CD4-positive, alpha-beta T cell treated with Interleukin-15 for 1 hour (primary cell): Measurements from ENCODE around the gene PSMA1.
A peak's percentile ranks its signal among the peaks of the same experiment; 100 is the strongest.
"Not testable (repeated sequence)": the region's sequence is repeated elsewhere in the genome, so short reads cannot be mapped to it uniquely, and the experiment has no call there.

Source experiments
- DNase-seq: peaks from one replicate; pipeline ENCODE4 v3.0.0-alpha.2; 2020

PSMA1 gene

DNA sequence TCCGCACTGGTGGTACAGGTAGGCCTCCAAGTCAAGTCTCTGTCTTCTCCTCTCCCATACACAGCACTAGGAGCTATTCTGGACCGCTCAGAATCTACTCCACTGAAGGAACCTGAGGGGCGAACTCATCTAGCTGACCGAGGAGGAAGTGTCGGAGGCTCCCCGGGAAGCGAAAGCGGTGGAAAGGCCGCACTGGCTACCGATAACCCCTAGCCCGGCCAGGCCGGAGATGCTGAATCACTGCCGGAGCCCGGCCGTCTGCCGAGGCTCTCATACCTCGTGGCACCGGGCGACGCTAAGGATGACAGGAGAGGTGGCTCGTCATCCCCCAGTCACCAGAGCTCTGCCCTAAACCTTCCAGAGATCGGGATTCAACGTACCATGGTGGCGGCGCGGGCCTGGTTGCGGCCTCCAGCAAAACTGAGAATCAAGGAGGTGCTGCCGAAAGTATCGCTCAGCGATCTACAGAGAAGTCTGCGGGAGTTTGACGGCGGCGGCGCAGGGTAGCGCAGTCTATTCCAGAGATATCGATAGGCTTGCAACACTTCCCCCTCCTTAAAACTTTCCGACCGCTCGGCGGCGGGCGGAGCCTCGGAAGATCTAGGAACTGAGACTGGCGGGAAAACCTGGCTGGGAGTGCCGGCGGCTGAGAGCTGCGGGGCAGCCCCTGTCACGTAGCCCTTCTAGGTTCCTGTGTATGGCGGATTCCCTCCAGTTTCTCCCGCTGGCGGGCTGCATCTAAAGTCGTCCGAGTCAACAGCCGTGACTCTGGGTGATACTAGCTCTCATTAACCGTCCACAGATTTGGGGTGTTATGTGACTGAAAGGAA is at the start of gene PSMA1:
PSMA1 (minus strand) TSS at position 470 of the 830 bp plus-strand sequence; CDS start at position 383, 87 bp downstream.
- peak; percentile 89 for DNase-seq

DNA sequence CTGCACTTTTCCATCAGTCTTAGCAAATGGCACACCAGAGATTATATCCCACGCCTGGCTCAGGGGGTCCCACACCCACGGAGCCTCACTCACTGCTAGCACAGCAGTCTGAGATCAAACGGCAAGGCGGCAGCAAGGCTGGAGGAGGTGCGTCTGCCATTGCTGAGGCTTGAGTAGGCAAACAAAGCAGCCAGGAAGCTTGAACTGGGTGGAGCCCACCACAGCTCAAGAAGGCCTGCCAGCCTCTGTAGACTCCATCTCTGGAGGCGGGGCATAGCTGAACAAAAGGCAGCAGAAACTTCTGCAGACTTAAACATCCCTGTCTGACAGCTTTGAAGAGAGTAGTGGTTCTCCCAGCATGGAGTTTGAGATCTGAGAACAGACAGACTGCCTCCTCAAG is 49.3 kb upstream of the PSMA1 start:
- peak; percentile 51 for DNase-seq

DNA sequence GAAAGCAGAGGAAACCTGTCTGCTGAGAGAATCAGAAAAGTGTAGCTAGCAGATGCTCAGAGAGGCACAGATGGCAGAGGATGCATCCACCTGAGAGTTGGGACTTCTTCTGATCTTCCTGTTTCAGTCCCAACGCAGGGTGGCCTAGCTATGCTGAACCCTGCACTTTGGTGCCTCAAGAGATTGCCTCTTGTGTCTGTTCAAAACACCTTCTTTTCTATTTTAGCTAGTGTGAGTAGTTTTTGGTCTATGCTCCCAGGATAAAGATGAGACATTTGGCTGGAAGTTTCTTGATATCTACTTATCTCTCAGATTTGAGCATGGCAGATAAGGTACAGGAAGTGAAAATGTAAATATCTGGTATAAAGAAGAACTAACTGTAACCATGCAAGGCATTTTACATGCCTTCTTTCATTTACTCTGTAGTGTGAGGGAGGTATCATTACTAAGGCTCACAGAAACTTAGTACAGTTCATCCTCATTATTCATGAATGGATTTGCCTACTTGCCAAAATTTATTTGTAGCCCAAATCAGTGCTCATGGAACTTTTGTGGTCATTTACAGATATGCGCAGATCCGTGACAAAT is 47.0 kb upstream of the PSMA1 start:
- no peak for DNase-seq

DNA sequence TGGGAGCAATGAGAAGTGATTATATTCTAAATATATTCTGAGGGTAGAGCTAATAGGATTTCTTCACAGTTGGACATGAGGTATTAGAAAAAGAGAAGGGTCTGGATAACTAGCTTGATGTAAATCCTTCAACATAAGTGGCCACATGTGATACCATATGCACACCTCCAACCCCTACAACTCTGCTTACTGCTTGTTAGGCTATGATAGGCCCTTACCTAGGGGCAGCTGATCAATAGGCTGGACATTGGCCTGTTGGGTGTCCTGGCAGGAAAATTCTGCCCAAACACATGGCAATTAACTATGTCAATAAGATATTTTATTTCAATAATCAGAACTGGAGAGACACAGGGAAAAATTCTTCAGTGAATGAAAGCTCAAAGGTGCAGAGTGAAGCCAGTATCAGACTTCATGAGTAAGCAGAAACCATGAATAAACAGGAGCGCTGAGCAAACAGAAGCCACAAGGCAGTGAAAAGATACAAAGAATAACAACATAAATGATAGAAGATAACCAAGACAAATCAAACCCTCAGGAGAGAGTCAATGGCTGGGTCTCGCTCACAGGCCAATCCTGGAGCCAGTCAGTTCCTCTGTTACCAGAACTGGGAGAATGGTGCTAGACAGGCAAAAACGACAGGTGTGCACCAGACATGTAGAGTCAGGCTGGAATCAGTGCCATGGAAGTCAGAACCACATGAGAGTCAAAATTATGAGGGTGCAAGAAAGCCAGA is 46.3 kb upstream of the PSMA1 start:
- DNase-seq, result no peak

DNA sequence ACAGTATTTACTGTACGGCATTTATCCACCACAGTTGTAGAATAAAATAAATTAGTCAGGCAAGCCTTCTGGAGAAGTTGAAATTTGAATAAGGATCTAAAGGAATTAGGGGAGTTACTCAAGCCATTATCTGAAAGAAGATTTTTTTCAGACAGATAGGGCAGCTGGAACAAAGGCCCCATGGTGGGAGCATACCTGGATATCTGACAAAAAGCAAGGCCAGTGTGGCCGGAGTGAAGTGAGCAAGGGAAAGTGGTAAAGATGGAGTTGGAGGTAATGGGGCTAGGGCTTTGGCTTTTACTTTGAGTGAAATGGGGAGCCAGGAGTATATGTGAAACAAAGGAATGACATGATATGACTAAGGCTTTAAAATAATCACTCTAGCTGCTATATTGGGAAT is 45.7 kb upstream of the PSMA1 start:
- no peak for DNase-seq

DNA sequence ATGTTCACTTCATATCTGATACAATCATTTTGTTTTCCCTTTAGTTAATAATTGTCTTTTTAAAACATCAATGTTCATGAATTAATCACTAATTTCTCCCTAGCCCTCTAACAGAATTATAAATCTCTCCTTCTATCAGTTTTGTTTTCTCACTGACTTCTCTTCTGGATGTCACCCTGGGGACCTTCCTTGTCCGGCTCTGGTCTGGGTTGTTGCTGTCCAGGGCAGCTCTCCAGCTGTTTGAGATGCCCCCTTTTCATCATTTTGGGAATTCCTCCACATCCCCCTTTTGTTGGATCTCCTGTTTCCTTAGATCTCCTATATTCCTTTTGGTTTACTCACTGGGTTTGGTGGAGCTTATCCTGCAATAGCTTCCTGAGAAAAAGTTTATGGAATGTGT is 35.6 kb upstream of the PSMA1 start:
- no peak for DNase-seq

DNA sequence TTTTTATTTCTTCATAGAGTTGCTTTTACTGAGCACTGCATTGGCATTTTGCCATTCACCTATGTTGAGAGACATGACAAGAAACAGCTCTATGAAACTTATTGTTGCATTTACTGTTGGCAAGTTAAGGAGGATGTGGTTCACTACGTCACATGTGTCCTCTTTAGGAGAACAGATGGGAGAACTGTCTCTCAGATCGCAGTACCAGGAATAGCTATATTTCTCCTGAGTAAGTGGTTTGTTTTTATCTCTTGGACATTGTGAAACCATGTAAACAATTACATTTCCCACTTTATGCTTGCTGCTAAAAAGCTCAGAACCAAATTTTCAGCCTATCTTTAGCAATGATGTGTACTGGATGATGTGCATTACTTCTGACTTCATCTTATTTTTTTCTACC is 34.8 kb upstream of the PSMA1 start:
- DNase-seq, result peak; percentile 57

DNA sequence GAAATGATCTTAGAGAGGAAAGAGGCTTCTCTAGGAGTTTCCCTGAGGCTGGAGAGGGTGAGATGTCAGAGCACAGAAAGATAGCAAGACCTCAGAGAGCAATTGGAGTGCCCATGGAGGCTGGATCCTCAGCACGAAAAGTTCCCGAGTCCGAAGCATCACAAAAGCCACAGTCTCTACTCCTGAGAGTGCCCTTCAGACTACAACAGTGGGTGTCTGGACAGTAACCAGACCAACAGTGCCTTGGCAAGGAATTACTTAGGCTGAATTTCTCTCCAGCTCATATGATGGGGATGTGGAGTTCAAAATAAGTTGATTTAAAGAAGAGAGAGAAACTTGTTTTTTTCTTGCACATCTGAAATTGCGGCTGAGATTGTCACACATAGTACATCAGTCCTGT is 31.9 kb upstream of the PSMA1 start:
- DNase-seq, result no peak

DNA sequence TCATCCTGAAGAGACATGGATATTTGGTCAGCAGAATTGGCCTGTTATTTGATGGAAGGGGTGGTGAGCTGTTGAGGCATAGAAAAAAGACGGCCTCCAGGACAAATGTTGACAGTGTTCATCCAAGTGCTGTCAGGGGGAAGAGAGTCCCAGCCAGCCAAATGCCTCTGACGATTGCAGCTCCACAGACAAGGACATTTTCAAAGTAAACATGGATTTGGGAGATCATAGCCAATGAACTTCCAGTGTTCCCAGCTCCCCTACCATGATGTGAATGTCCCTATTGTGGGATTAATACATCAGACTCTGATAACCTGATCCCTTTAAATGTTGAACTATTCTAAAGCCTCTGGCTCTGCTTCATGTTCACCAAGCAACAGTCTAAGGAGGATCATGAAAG is 31.2 kb upstream of the PSMA1 start:
- DNase-seq, result no peak

DNA sequence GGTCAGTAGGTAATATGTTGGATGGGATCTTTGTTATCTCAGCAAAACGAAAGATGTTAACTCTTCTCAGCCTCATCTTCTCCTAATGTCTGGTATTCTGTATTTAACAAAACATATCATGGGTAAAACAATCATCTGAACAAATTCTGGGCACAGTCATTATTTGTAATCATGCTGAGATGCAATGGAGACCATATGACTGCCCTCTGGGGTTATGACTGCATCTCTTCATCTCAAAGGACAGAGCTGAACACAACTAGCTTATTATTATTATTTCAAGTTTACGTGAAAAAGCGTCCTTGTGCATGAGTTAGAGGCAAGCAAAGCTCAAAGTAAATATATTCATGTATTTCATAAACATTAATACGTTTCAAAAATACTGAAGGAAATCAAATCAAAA is 29.7 kb upstream of the PSMA1 start:
- no peak for DNase-seq

DNA sequence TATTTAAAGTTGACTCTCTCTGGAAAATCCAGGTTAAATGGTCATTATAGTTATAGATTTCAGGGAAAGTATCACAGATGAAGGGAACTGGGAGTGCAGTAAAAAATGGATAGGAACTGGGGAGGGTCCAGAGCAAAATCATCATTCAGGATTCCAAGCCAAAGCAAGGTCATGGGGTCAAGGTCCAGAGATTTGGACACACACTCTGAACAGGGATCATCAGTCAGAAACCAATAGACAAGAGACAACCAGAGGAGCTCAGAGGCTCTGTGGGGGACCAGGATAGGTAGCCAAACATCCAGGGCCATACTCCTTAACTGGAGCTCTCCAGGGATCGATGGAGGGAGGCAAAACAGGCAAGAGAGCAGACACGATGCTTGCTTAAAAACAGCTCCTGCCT is 27.3 kb upstream of the PSMA1 start:
- DNase-seq, result no peak

DNA sequence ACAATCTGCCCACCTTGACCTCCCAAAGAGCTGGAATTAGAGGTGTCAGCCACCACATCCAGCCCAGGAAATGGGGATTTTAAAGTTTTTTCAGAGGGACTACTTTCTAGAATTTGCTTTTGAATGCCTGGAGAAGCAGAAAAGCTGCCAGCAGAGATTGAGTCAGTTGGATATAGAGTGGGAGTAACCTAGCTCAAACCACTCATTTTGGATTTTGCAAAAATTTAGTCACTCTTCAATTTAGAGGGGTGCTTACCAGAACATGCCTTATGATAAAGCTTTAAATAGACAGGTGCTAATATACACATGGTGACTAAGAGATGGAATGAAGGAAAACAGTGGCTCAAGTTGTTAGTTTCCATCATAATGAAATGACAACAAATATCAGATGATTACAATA is 26.5 kb upstream of the PSMA1 start:
- DNase-seq, result no peak

DNA sequence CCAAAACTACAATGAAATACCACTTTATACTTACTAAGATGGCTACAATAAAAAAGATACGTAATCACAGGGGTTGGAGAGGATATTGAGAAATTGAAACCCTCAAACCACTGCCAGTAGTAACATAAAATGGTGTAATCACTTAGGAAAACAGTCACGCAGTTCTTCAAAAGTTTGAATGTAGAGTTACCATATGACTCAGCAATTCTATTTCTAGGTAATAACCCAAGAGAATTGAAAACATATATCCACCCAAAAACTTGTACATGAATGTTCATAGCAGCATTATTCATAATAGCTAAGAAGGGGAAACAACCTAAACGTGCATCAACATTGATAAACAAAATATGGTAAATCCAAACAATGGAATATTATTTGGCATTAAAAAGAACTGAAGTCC is 24.4 kb upstream of the PSMA1 start:
- DNase-seq, result no peak

DNA sequence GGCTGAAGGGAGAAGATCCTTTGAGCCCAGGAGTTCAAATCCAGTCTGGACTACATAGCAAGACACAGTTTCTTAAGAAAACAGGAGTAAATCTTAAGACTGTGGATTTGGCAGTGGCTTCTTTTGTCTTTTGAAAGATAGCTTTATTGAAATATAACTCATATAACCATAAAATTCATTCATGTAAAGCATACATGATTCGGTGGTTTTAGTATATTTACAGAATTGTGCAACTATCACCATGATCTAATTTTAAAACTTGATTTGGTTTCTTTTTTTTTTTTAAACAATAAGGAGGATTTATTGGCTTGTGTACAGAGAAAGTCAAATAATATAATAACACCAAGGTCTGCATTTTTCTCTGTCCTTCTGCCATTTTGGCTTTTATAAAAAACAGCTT is 23.1 kb upstream of the PSMA1 start:
- no peak for DNase-seq

DNA sequence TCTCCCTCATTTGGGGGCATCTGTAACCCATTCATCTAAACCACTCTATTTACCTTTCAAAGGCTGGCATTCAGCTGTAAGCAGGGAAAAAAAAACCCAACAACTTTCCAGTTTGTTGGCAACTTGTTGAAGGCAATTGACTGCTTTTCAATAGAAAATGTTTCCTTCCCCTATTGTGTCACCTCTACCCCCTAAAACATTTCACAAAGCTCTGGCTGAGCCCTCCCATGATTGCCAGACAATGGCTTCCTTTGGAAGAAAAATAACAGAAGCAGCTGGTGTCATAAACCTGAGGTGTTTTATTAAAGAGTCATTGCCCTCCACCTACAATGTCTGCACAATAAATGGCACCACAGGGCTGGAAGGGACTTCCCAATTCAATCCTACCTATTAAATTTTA is 22.1 kb upstream of the PSMA1 start:
- no peak for DNase-seq

DNA sequence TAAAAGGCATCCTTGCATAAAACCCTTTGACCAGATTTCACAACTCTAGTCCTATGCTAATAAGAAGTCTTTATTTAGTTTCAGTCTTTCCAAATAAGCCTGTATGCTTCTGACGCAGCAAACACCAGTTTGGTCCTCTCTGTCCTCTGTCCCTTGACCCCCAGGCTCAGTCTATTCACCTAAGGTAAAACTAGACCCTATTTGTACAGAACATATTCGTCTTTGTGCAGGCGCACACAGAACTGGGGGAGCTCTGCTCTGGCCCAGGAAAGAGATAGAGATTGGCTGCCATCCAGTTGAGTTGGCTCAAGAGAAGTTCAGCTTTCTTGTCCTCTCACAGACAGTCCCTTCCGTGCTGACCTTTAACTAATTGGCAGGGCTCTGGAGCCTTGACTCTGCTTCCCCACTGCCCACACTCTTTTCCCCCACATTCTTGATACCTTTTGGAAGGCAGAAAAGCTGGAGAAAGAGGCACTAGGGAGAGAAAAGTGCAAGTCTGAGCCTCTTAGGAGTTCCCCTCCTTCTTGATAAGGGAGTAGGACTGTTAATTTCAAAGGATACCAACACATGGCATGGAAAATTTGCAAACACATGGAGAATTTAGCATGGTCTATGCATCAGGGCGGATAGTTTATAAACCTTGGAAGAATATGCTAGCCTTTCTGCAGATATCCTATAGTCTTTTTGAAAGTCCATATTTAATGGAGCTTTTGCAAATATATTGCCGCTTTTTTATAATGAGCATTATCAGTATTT is 21.2 kb upstream of the PSMA1 start:
- DNase-seq, result no peak

DNA sequence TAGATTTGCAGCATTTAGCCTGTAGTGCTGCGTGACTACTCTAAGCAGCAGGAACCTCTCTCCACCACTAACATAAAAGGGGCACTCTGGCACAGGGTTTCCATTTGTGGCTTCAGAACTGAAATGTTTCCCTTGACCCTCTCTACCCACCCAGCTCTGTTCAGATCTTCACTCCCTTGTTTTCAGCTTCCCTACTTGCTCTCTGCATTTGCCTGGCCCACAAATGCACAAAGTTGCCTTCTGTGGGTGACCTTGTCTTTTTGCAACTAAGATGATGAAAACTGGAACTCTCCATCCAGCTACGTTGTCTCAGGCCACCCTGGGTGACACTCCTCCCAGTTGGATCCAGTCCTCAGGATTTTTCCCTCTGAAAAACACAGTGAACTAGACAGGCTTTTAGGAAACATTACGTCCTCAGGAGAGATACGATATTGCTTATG is 19.8 kb upstream of the PSMA1 start:
- no peak for DNase-seq

DNA sequence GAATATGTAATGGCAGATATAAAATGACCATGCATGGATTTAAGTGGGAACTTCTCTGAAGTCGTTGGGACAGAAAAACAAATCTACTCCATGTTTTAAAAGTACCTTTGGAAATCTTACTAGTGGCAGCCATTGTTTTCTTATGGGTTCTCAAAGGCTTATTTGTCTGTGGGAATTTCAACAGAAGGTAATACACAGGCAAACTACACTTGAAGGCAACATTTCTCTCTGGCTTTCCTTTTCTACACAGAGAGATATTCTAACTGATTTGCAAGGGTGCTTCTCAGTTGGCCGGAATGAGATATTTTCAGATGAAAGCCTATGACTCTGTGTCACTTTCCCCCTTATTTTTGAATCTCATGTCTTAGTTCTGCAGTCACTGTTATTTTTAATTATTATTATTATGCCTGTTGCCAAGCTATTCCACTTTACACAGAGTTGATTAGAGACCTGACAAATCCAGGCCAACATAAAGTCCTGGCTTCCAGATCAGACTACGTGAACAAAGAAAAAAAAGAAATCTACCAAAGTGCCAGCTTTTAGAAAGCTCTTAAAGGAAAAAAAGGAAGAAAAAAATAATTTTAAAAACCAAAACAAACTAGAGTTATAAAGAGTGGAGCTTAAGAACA is 18.9 kb upstream of the PSMA1 start:
- DNase-seq, result no peak

DNA sequence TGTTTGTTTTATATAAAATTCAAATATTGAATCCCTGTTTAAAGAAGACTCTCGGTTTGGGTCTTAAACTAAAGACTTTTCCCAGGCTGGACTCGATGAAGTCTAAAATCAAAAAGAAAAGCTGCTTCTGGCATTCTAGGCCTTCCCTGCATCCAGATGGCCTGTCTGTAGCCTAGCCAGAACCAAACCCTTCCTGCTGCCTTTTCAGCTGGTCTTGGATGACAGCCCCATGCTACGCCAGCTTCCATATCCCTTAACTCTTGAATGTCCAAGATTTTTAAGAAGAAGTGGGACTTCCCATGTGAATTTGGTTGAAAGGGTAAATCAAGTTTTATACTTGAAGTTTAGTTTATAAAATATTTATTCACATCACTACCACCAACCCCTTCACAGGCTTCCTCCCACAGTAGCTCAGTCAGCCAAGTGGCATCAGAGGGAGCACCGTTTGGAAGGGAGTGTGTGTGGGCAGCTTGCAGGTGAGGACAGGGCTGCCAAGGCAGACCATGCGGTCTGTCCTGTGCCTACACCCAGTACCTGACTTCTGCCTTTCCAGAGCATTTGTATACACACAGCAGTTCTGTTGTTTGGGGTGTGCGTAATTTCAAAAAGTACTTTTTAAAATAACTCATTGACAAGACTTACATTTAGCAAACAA is 18.2 kb upstream of the PSMA1 start:
- DNase-seq, result no peak

DNA sequence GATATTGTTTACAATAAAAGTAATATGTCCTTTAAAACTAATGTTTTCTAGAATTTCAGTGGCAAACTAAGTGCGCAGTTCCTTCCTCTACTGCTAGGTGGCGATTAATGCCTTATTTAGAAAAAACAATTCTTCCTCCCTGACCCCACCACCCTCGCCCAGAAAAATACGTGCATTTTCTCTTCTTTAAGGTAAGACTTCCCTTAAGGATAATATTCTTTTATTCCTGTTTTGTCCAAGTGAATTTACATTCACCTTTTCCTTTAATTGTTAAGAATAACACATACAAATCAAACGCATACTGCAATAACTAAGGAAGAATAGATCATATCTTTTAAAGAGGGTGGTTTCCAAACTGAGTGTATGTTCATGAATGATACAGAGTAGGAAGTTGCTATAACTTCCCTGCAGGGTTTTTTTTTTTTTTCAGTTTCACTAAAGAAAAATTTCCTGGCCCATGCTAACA is 17.0 kb upstream of the PSMA1 start:
- DNase-seq, result peak; percentile 20

DNA sequence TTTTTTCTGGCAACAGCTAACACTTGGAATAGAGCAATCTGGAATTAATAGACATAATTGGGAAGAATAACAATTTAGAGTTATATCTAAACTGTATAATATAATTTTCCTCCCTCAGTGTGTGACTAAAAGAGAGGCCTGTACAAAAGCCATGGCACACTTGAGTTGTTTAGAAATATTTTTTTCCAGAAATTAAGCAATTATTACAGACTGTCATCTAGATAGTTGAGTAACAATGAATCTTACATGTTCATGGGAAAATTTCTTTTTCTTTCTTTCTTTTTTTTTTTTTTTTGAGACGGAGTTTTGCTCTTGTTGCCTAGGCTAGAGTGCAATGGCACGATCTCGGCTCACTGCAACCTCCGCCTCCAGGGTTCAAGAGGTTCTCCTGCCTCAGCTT is 15.0 kb upstream of the PSMA1 start:
- not testable (repeated sequence) for DNase-seq

DNA sequence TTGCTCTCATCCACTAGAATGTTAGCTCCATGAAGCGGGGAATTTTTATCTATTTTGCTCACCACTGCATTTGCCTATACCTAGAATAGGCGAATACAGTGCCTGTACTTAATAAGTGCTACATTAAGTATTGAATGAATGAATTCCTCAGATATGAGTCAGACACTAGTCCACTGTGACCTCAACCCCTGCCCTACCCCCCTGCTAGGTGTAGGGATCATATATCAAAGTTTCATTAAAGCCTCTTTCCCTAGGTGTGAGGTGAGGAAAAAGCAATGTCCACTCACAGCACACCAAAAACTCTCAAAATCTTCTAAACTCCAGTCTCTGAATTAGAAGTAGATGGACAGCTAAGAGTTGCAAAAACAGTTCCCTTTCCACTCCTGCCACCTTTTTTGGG is 9.8 kb upstream of the PSMA1 start:
- no peak for DNase-seq
